GM21423 (cell line): ENCODE results near the gene PGP.

Source experiments
- ATAC-seq: cut with Tn5 transposase; IDR thresholded peaks from one replicate; pipeline ENCODE4 v1.9.1; 2021; ENCODE audit warnings: mild to moderate bottlenecking, moderate library complexity; ENCODE audit not compliant: unreplicated experiment

Gene PGP

DNA sequence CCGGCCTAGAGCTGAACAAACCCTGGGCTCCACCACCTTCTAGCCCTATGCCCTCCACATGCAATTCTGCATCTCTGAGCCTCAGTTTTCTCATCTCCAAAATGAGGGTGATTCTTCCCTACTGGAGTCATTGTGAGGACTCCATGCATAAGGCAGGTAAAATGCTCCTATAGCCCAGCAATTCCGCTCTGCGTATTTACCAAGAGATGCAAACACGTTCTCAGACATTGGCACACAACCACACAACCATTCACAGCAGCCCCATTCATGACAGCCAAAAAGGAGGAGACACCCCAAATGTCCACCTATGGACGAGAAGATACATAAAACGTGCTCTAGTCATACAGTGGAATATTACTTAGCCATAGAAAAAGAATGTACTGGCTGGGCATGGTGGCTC is 14.3 kb downstream of the PGP start:
- ATAC-seq = no peak

DNA sequence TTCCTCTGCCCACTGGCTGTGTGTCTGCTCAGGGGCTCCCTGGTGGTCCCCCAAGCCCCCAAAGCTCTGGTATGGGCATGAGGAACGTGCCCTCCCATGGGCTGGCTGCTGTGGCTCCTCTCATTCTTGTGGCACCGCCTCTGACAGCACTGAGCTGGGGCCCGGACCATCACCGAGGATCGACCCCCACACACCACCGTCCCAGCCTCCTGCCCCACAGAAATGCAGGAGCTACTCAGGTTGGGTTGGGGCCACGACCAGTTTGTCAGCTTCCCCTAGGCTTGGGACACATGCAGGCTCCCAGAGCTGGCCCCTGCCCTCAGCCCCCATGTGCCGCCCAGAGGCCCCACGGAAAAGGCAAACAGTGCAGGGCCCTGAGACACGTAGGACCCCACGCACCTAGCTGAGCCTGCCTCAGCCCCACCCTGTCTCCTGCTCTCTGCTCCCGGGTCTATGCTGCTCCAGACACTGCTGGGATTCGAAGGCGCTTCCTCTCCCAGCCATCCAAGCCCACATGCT is 15.0 kb downstream of the PGP start:
- ATAC-seq = no peak

DNA sequence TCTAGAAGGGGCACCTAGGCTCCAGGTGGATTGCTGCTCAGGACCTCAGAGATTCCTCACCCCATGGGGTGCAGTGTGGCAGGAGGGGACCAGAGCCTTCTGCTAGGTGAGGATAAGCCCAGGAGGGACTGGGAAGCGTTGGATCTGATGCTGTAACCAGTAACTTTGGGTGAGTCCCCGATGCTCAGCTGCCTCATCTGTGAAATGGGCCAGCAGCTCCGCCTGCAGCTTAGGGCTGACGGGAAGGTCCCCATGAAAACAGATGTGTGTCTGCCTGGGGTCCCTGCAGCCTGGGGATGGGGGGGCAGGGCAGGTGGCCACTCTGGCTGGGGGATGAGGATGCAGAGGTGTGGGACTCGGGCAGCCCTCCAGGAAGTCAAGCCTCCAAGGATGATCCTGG is 15.5 kb downstream of the PGP start:
- no peak for ATAC-seq

DNA sequence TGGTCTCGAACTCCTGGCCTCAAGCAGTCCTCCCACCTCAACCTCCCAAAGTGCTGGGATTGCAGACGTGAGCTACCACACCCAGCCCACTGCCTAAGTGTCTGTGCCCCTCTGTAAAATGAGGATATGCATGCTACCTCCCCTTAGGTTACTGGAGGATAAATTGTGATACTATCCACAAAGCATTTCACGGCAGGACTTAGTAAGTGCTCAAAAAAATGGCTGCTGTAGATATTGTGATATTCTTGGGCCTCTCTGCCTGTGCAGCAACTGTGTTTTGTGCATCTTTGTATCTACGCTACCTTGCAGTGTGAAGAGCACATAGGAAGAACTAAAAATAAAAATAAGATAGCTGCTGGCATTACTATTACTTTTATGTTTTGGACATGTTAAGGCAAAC is 16.4 kb downstream of the PGP start:
- no peak for ATAC-seq

DNA sequence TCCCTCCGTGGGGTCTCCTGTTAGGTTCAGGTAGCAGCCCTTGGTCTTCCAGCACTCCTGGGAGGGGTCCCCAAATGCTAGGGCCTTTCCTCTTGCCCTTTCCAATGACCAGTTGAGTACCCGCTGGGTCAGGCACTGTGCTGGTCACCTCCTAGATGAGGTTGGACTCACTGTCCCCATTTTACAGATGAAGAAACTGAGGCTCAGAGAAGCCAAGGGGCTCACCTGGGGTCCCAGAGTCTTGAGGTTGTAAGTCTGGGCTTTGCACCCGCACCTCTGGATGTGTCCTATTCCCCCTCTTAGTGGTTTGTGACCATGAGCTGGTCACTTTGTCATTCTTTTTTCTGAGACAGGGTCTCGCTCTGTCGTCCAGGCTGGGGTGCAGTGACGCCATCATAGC is 16.9 kb downstream of the PGP start:
- ATAC-seq = no peak

DNA sequence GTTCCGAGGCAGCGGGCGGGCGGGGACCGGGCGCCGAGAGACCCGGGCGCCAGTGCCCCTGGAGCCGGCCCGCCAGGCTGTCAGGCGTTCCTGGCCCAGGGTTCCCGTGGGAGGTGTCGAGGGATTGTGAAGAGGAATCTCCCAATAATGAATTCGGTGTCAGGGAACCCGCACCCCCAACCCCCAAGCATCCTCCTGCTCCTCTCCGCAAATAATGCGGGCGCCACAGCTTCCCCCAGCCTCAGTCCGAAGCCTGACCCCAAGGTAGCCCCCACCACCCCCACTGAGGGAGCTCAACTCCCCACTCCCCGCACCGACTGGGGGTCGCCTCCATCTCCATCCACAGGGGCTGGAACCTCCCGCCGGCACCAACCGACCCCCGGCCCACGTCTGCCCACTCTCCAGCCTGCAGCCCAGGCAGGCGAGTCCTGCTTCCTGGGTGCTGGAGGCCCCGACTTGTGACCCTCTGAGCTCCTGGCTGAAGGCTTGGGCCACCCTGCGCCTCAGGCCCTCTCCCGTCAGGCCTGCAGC is 17.6 kb downstream of the PGP start:
- no peak for ATAC-seq

DNA sequence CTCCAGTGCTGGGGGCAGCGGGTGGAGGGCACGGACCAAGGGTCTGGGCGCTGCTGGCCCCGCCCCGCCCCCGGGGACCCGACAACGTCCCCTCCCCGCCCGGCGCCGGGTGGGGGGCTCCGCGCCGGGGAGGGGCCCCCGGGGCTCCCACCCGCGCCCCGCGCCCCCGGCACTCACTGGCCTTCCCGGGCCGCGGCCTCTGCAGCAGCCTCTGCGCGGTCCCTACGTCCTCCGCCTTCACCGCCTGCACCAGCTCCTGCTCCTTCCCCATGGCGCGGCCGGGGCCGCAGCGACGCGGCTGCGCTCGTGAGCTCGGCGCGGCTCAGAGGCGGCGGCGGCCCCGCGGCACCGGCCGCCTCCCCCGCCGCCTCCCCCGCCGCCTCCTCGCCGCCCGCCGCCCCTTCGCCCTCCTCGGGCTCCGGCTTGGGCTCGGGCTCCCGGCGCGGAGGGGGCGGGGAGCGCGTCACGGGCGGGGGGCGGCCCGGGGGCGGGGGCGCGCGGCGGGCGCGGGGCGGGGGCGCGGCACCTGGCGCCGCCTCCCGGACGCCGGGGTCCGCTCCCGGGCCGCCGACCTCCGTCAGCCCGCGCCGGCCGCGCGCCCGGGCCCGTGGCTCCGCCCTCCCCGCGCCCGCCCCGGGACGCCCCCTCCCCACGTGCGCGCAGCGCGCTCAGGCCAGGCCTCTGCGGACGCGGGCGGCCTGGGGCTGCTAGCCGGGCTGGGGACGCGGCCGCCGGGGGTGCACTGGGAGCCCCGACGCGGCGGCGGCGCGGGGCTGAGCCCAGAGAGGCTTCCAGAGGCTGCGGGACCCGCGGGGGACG is 18.3 kb downstream of the PGP start, which contains the start of gene CASKIN1:
TSS of gene CASKIN1 (minus strand) at position 444 of the 819 bp plus-strand sequence. CDS start at position 271, 173 bp downstream.
- no peak for ATAC-seq

DNA sequence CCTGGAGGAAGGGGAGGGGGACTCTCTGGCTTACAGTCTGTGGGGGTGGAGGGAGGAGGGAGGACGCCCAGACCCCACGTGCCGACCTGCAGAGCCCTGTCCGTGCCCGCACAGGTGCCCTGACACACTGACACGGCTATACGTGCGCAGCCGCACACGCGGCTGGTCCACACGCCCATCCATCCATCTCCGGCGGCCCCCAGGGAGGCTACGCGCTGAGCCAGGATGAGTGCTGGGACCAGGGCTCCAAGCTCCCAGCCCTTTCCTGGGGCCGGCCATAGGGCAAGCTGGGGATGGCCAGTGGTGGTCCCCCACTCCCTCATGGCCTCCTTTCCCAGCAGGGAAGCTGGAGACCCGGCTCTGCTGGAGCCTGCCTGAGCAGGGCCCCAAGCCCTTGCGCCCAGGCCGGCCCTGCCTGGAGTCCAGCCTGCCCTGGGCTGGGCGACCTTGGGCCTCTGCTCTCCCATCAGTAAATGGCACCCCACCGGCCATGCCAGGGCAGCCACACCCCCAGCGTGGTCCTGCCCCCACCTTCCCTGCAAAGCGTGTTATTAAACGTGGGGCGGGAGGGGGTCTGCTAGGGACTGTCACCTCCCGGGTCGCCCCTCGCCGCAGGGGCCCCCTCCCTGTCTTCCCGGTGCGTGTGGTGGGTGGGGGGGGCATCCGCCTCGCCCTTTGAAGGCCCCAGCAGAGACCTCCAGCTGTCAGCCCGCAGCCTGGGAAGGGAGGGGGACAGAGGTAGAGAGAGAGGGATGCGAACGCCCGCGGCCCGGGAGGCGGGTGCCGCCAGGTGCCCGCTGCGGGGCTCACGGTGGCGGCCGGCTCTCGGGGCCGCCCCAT is 19.1 kb downstream of the PGP start:
- no peak for ATAC-seq

DNA sequence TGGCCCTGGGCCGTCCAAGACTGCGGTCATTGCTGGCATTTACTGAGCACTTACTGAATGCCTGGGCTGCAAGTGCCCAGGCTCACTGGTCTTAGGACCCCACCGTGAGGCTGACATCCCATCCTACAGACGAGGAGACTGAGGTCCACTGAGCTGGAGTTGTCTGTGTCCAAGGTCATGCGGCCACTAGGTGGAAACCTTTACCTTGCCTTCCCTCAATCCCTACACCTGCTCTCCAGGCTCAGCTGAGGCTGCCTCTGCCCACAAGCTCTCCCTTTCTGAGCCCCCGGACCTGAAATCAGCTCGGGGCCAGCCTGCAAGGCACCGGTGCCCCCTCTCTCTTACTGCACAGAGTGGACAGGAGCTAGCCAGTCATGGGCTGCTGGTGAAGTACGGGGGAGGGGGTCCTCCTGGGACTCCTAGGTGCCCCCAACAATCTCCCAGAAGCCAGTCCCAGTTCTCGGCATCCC is 19.8 kb downstream of the PGP start:
- no peak for ATAC-seq

DNA sequence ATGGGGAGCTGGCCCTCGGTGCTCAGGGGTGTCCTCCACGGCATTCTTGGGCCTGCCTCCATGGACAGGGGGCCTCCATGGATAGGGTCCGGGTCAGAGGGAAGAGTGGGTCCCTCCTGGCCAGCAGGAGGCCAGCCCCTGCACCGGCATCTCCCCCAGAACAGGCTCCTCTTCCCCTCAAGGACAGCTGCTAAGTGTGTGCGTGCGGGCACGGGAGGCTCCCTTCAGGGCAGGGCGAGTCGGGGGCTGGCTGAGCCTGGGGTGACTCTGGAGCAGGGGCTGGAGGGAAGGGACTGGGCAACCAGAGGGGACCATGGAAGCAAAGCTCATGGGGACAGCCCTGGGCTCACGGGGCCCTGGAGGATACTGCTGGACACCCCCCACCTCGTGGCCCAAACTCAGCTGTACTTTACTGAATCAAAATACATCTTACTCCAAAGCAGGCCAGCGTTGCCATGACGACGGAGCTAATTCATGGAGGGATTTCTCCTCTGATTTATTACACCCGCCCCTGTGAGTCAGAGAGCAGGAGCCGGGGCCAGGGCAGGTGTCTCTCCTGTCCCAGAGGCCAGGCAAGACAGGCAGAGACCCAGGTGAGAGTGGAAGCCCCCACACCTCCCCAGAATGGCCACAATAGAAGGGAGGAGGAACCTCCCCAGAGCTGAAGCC is 20.3 kb downstream of the PGP start:
- no peak for ATAC-seq

DNA sequence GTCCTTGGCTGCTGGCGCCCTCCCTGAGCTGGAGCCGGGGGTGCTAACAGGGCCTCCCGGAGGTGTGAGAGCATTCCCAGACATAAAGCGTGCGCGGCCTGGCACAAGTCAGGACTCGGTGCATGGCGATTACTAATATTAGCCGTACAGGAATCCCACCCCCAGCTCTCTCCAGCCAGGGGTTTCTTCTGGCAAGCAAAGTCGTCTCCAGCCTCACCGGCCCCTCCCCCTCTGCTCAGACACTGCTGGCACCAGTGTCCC is 23.3 kb downstream of the PGP start:
- no peak for ATAC-seq

DNA sequence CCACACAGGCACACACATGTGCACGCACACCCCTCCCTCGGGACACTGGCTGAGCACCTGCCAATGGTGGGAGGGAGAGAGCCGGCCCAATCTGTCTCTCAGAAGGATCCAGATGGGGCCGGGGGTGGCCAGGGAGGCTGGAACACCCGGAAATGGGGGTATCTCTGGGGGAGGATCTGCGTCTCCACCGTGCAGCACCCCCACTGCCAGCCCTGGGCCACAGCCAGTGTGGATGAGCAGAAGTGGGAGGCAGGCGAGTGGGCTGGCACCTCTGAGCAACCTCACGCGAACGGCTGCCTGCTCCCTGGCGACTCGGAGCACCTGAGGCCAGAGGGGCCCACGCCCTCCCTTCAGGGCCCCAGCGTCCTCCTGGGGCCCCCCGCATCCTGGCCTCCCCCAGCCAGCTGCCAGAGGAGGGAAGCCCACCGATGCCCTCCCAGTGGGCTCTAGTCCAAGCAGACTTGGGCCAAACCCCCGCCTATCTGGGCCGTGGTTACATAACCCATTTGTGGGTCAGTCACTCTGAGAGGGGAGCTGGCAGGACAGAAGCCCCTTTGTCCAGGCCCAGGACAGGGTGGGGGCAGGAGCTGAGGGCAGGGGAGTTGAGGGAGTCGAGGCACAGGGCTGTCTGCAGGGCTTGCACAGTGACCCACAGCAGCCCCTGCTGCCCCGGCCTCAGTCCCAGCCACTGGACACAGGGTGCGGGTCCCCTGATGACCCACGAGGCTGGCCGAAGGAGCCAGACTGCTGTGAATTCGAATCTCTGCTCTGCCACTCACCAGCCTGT is 23.8 kb downstream of the PGP start:
- ATAC-seq = no peak

DNA sequence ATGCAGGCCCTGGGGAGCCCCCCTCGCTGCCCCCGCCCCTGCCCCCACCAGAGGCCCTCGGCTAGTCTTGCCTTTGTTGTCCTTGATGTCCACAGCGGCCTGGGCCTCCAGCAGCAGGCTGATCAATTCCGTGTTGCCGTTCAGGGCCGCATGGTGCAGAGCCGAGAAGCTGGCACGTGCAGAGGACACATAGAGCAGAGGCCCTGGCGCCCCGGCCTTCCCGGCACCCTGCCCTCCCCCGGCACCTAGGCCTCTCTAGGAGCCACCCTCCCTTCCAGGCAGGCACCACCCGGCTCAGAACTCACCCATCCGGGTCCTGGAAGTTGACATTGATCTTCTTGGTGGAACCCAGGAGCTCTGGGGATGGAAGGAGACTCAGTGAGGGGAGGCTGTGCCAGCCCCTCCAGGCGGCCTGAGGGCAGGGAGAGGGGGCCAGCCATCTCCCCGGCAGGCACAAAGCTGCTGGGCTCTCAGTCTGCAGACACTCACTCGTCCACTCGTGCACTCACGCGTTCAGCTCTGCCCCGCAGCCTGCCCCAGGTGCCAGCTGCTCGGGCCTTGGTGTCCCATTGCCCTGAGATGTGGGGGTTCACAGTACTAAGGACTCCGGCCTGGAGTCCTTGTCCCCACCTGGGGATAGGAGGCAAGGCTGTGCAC is 24.5 kb downstream of the PGP start:
- ATAC-seq = no peak

DNA sequence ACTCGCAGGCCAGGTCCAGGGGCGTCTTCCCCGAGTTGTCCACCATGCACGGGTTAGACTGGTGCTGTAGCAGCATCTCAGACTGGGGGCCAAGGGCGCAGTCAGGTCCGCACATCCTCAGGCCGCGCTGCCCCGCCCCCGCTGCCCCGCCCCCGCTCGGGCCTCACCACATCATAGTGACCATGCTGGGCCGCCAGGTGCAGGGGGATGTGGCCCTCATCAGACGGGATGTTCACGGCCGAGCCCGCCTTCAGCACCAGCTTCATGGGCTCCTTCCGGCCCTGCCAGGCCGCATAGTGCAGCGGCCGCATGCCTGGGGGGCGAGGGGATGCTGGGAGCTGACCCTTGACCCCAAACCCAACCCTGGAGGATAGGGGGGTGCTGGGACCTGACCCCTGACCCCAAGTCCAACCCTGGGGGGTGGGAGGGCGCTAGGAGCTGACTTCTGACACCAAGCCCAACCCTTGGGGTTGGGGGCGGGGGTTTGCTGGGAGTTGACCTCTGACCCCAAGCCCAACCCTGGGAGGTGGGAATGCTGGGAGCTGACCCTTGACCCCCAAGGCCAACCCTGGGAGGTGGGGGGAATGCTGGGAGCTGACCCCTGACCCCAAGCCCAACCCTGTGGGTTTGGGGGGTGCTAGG is 25.3 kb downstream of the PGP start:
- ATAC-seq = no peak

DNA sequence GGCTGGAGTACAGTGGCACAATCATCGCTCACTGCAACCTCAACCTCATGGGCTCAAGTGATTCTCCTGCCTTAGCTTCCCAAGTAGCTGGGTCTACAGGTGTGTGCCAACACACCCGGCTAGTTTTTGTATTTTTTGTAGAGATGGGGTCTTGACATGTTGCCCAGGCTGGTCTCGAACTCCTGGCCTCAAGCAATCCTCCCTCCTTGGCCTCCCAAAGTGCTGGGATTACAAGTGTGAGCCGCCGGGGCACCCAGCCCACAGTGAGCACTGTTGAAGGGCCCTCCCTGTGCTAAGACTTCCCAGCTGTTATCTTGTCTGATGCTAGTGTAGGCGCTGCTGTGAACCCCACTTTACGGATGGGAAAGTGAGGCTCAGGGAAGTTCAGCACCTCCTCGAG is 26.2 kb downstream of the PGP start:
- no peak for ATAC-seq

DNA sequence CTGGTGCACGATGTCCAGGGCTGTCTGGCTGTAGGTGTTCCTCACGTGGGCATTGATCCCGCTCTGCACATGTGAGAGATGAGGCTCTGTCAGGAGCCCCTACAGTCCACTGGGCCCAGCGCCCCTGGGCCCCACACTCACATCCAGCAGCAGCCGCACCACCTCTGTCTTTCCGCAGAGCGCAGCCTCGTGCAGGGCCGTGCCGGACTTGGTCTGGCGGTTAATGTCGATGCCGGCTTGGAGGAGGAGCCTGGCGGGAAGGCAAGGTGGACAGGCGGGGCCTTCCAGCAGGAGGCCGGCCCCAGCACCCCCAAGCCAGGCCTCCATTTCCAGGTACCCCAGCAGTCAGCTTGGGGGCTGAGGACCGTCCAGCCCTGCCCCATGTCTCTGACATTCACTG is 27.4 kb downstream of the PGP start:
- ATAC-seq = no peak

DNA sequence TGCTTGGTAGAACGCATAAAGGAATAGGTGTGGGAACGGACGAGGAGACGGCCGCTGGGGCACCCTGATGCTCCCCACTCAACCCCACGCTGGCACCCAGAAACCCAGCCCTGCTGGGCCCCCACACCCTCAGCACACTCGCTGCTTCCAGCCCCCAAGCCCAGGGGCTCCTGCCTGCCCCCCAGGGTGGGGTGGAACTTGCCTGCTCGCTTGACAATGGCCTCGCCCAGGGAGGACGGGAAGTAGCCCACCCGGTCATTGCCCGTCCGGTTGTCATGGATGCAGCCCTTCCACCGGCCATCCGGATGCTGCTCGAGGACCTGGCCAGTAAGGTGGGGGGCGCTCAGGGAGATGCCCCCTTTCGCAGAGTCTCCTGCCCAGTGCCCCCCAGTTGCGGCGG is 28.1 kb downstream of the PGP start:
- no peak for ATAC-seq

DNA sequence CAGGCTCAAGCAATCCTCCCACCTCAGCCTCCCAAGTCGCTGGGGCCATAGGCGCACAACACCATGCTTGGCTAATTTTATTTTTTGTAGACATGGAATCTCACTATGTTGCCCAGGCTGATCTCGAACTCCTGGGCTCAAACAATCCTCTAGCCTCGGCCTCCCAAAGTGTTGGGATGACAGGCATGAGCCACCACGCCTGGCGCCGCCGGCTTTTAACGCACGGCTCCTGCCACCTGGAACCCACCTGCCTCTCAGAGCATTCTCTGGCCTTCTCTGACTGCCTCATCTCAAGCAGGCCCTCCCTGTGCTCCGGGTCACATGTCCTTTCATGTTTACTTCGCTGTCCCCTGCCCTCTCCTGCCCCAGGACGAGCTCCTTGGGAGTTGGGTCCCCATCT is 28.6 kb downstream of the PGP start:
- no peak for ATAC-seq

DNA sequence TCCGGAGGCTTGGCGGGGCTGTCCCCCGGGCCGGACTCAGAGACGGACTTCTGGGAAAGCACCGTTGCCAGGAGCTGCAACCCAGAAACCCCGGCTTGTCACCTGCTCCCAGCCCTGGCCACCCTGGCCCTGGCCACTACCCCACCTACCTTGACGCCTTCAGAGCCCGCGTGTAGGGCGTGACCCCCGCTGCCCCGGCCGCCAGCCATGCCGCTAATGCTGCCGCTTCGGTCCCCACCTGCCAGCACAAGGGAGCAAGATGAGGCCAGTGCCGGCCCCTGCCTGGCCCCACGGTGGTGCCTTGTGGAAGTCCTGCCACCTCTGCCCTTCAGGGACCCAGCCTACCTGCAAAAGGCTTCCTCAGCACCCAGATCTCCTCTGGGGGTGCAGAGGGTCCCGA is 29.7 kb downstream of the PGP start:
- ATAC-seq = no peak

DNA sequence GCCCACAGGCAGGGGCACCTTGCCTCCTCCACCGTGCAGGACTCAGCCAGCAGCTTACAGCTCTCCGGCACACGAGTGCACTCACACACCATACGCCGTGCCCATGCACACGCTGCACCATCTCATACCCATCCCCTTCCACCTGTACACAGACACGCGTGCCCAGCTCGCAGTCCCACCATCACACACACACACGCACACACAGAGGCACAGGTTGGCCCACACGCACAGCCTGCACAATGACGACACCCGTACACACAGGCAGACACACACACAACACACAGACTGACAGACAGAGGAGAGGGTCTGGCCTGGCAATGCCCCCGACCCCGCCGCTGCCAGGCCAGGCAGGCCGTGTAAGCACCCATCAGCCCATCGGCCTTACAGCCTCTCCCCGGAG is 30.3 kb downstream of the PGP start:
- no peak for ATAC-seq
